Measurements from ENCODE around the gene FCRLA. TPM values are rescaled to one million over a fixed set of nuclear protein-coding genes. Genes with fewer than 3 reads are reported as not detected.

Gene FCRLA
- total RNA-seq, 4 donors from 2014 or later: 0.85 to 47.0 (median 5.0) TPM; not detected in 1

GRCh38 chr1:161726473-161727255, 19.6 kb downstream of the FCRLA start:
- Histone ChIP-seq H3K4me3 (peak overlapping the region; percentile 83 to 93 (median 88)), H3K36me3 (no peaks in the 10 kb centered on the region), H3K27me3 (peaks cover 0 to 3% of the 10 kb centered on the region in 2 donors), H3K4me1 (peaks cover 0 to 20% (median 3%) of the 10 kb centered on the region in 4 donors), H3K27ac (peak overlapping the region; percentile 79 to 98 (median 89)), H3K9me3 (no peaks in the 10 kb centered on the region)
- peak; percentile 79 to 94 (median 93) for DNase-seq
- TF ChIP-seq POLR2A (IDR thresholded peaks at IDR 0.05) (peak; percentile 15 to 19), CTCF (IDR thresholded peaks at IDR 0.05) (no peak)

GRCh38 chr1:161727256-161727924, 20.4 kb downstream of the FCRLA start:
- Histone ChIP-seq H3K4me1 (peaks cover 0 to 20% (median 3%) of the 10 kb centered on the region in 4 donors), H3K27me3 (peaks cover 0 to 3% of the 10 kb centered on the region in 2 donors), H3K36me3 (no peaks in the 10 kb centered on the region), H3K27ac (peak overlapping the region; percentile 79 to 98 (median 89)), H3K4me3 (peak overlapping the region; percentile 83 to 93 (median 88)), H3K9me3 (no peaks in the 10 kb centered on the region)
- TF ChIP-seq CTCF (IDR thresholded peaks at IDR 0.05): no peak
- no peak for TF ChIP-seq POLR2A (IDR thresholded peaks at IDR 0.05)
- DNase-seq: peak in 2 of 3 donors; percentile 33 to 59

GRCh38 chr1:161728376-161729226, 21.6 kb downstream of the FCRLA start:
- Histone ChIP-seq H3K9me3 (no peaks in the 10 kb centered on the region), H3K4me3 (no peak overlapping the region), H3K27ac (peak overlapping the region in 1 of 4 donors; percentile 29), H3K27me3 (peaks cover 0 to 3% of the 10 kb centered on the region in 2 donors), H3K36me3 (no peaks in the 10 kb centered on the region), H3K4me1 (peaks cover 0 to 20% (median 3%) of the 10 kb centered on the region in 4 donors)
- TF ChIP-seq CTCF (IDR thresholded peaks at IDR 0.05): no peak
- no peak for TF ChIP-seq POLR2A (IDR thresholded peaks at IDR 0.05)
- no peak for DNase-seq

- Histone ChIP-seq H3K27me3 (peaks cover 0 to 3% of the 10 kb centered on the region in 2 donors), H3K9me3 (no peaks in the 10 kb centered on the region), H3K36me3 (no peaks in the 10 kb centered on the region), H3K4me3 (no peak overlapping the region), H3K4me1 (peaks cover 0 to 20% (median 3%) of the 10 kb centered on the region in 4 donors), H3K27ac (no peak overlapping the region)
- no peak for DNase-seq
- TF ChIP-seq CTCF (IDR thresholded peaks at IDR 0.05) (no peak), POLR2A (IDR thresholded peaks at IDR 0.05) (no peak)
Measured at GRCh38 chr1:161730050-161730564, 23.1 kb downstream of the FCRLA start.

GRCh38 chr1:161731241-161731640, 24.2 kb downstream of the FCRLA start:
- H3K27me3 ChIP-seq: peaks cover 0 to 3% of the 10 kb centered on the region in 2 donors
- no peaks in the 10 kb centered on the region for H3K9me3 ChIP-seq
- DNase-seq: no peak
- no peaks in the 10 kb centered on the region for H3K36me3 ChIP-seq
- H3K4me3 ChIP-seq: no peak overlapping the region
- H3K27ac ChIP-seq: no peak overlapping the region
- TF ChIP-seq POLR2A (IDR thresholded peaks at IDR 0.05): no peak
- no peak for TF ChIP-seq CTCF (IDR thresholded peaks at IDR 0.05)
- peaks cover 0 to 9% (median 1%) of the 10 kb centered on the region in 4 donors for H3K4me1 ChIP-seq

All from Peyer's patch (tissue), 4 donors.